ENCODE measurements around the gene AP2A2.
"Not testable (repeated sequence)": the region's sequence is repeated elsewhere in the genome, so short reads cannot be mapped to it uniquely, and the experiment has no call there.

AP2A2 gene

GRCh38 chr11:975376-975775, 49.7 kb downstream of the AP2A2 start:
- not testable (repeated sequence) for DNase-seq

DNA sequence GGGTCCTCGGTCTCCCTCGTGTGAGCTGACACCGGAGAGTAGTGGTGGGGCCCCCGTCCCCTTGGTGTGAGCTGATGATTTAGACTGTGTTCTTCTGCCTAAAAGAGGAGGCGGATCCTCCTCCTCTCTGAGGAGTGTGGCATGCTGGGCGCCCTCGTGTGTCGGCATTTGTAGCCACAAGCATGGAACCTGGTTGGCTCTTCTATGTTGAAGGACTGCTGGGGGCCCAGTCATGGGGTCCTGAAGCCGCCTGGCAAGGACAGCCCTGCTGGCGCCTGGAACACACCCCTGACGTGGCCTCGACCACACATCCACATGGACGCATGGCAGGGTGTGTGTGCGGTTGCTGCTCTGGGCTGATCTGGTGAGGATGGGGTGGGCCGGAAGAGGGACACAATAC, 50.2 kb downstream of the AP2A2 start:
- peak; percentile 37 to 51 for DNase-seq

DNA sequence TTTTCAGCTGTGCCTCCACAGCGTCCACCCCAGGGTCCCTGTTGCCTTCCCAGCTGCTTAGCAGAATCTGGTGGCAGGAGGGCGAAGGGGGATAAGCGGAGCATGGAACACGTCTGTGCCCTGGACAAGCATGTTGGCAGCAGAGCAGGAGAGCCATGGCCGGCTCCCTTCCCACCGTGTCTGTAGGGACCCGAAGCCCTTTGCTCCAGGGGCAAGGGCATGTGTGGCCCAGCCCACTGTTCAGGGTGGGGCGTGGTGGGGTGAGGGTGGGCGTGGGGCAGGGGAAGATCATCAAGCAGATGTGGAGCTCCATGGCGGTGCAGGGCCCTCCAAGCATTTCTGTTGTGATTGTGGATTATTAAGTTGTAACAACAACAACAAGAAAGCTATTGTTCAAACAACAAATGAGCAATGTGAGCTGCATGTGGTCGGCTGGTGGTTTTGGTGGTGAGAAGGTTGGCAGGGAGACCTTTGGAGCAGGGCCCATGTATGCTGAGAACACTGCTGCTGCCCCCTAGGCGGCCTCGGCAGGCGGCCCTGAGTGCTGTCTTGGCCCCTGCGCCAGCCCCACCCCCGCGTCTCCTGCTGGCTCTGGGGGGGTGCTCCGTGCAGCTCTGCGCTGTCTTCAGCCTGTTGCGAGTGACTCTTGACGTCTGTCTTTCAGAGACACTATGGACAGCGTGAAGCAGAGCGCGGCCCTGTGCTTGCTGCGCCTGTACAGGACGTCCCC, 50.9 kb downstream of the AP2A2 start:
- no peak for DNase-seq

GRCh38 chr11:977830-978720, 52.4 kb downstream of the AP2A2 start:
- DNase-seq, result no peak

GRCh38 chr11:978781-979180, 53.1 kb downstream of the AP2A2 start:
- no peak for DNase-seq

GRCh38 chr11:980438-981357, 55.0 kb downstream of the AP2A2 start:
- DNase-seq, result no peak

GRCh38 chr11:981764-982163, 56.1 kb downstream of the AP2A2 start:
- DNase-seq, result no peak

GRCh38 chr11:984546-984945, 58.9 kb downstream of the AP2A2 start:
- DNase-seq, result no peak

- DNase-seq, result no peak
Measured at GRCh38 chr11:985406-985805, 59.7 kb downstream of the AP2A2 start.

DNA sequence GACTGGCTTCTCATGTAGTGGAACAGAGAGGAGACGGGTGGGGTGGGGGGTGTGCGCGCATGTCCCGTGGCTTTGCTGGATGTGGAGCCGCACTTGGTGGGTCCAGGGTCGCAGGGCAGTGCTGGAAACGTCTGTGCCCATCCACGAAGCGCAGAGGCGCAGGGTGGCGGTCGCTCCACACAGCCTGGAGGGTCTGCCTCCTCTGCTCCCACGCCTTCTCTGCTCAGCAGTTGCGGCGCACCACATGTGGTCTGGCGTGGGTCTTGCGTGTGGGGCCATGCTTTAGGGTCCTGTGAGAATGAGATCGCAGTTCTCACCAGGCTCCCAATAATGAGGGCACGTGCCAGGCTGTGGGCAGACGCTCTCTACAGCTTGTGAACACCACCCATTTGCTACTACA, 60.2 kb downstream of the AP2A2 start:
- no peak for DNase-seq

- no peak for DNase-seq
Measured at GRCh38 chr11:986270-986951, 60.7 kb downstream of the AP2A2 start.

DNA sequence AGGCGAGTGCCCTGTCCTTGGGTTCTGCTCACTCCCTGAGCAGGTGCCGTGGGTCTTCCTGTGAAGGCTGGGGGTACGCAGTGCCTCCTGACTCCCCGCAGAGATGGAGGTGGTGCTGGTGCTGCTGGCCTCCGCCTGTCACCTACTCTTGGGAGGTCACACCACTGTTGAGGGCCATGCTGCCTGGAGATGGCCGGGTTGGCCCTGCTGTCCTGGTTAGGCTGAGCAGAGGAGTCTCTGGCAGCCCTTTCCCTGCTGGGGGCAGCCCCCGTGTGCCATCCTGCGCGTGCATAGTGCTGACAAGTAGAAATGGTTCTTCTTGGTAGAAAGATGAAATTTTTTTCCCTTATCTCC, 61.3 kb downstream of the AP2A2 start:
- no peak for DNase-seq

GRCh38 chr11:987671-988070, 62.0 kb downstream of the AP2A2 start:
- no peak for DNase-seq

GRCh38 chr11:990101-990500, 64.4 kb downstream of the AP2A2 start:
- DNase-seq, result no peak

DNA sequence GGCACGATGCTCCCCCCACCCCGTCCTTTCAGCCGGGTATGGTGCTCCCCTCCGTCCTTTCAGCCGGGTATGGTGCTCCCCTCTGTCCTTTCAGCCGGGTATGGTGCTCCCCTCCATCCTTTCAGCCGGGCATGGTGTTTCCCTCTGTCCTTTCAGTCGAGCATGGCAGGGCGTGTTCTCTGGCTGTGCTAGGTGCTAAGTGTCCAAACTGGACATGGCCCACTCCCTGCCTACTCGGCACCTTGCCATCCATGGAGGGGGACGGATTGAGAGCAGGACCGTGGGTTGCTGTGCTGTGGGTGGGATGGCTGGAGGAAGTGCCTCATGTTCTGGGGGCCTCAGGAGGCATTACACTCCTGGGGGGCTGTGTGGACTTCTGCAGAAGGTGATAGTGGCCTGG, 65.4 kb downstream of the AP2A2 start:
- no peak for DNase-seq

- no peak for DNase-seq
Measured at GRCh38 chr11:991711-992307, 66.1 kb downstream of the AP2A2 start.

DNA sequence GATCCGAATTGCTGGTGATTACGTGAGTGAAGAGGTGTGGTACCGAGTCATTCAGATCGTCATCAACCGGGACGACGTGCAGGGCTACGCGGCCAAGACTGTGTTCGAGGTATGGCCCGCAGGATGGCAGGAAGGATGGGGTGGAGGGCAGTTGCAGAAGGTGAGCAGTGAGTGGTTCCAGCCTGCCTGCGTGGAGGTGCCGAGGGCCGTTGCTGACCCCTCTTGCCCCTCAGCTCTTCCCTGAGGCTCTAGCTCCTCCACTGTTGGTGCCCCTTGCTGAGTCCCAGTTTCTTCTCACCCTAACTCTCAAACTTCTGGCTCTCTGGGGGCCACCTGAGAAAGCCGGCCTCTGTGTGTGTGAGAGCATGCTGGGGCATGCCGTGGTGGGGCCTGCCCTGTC, 66.9 kb downstream of the AP2A2 start:
- DNase-seq, result no peak

GRCh38 chr11:993632-994167, 68.0 kb downstream of the AP2A2 start:
- no peak for DNase-seq

- DNase-seq, result peak; percentile 16 to 52
Measured at GRCh38 chr11:995044-995751, 69.5 kb downstream of the AP2A2 start.

GRCh38 chr11:995752-996420, 70.2 kb downstream of the AP2A2 start:
- DNase-seq, result no peak

Data from inflammatory macrophage (primary cell).